Stimulated activated effector memory CD8-positive, alpha-beta T cell treated with anti-CD3 and anti-CD28 coated beads, Interleukin-12 subunit alpha, Interleukin-12 subunit beta, amount 100 ng/mL, for 72 hours (primary cell): ENCODE measurements around the gene DUS2.

Source experiments
- ATAC-seq: fragments of 150-1000 bp; cut with Tn5 transposase; 2 replicates; pipeline ENCODE4 v1.10.0; 2021
- DNase-seq, 2 donors: peaks; one replicate each; pipeline ENCODE4 v3.0.0; 2021 to 2022; ENCODE audit warnings: low spot score in 2 of 2
- H3K27ac Mint-ChIP-seq: one replicate; pipeline ENCODE4 v1.8.0; 2022; ENCODE audit warnings: mild to moderate bottlenecking, mixed read lengths
- H3K36me3 Mint-ChIP-seq: one replicate; pipeline ENCODE4 v1.8.0; 2022; ENCODE audit warnings: mild to moderate bottlenecking, mixed read lengths
- H3K4me1 Mint-ChIP-seq: one replicate; pipeline ENCODE4 v1.8.0; 2022; ENCODE audit warnings: mixed read lengths
- H3K4me3 Mint-ChIP-seq: one replicate; pipeline ENCODE4 v1.8.0; 2022; ENCODE audit warnings: mild to moderate bottlenecking, mixed read lengths
- H3K9me3 Mint-ChIP-seq: one replicate; pipeline ENCODE4 v1.8.0; 2022; ENCODE audit warnings: mixed read lengths

DUS2 gene

GRCh38 chr16:68075980-68076379 lies 52.9 kb downstream of the DUS2 start:
- ATAC-seq, result no peak
- Mint-ChIP-seq H3K9me3 (no peaks in the 10 kb centered on the region), H3K36me3 (peaks cover 79% of the 10 kb centered on the region), H3K4me3 (peak overlapping the region; percentile 63), H3K27ac (peak overlapping the region; percentile 90), H3K4me1 (peaks cover 83% of the 10 kb centered on the region)
- DNase-seq, result no peak

GRCh38 chr16:68076560-68076959 lies 53.5 kb downstream of the DUS2 start:
- Mint-ChIP-seq H3K4me1 (peaks cover 83% of the 10 kb centered on the region), H3K4me3 (no peak overlapping the region), H3K27ac (peak overlapping the region; percentile 90), H3K36me3 (peaks cover 73% of the 10 kb centered on the region), H3K9me3 (no peaks in the 10 kb centered on the region)
- DNase-seq (no peak), ATAC-seq (no peak)

- ATAC-seq (no peak), DNase-seq (no peak)
- H3K4me1 Mint-ChIP-seq, result peaks cover 86% of the 10 kb centered on the region
- no peaks in the 10 kb centered on the region for H3K9me3 Mint-ChIP-seq
- peak overlapping the region; percentile 80 for H3K4me3 Mint-ChIP-seq
- H3K36me3 Mint-ChIP-seq, result peaks cover 58% of the 10 kb centered on the region
- peak overlapping the region; percentile 84 for H3K27ac Mint-ChIP-seq
These were observed 55.0 kb downstream of the DUS2 start for GRCh38 chr16:68077866-68078700.

GRCh38 chr16:68078701-68079375 lies 55.8 kb downstream of the DUS2 start:
- Mint-ChIP-seq H3K9me3 (no peaks in the 10 kb centered on the region), H3K27ac (peak overlapping the region; percentile 84), H3K4me1 (peaks cover 89% of the 10 kb centered on the region), H3K36me3 (peaks cover 55% of the 10 kb centered on the region), H3K4me3 (peak overlapping the region; percentile 80)
- no peak for ATAC-seq
- peak in 1 of 2 donors; percentile 55 for DNase-seq

GRCh38 chr16:68079376-68079625 lies 56.2 kb downstream of the DUS2 start:
- Mint-ChIP-seq H3K4me3 (peak overlapping the region; percentile 80), H3K27ac (peak overlapping the region; percentile 84), H3K4me1 (peaks cover 89% of the 10 kb centered on the region), H3K9me3 (no peaks in the 10 kb centered on the region), H3K36me3 (peaks cover 51% of the 10 kb centered on the region)
- no peak for DNase-seq
- no peak for ATAC-seq

- no peaks in the 10 kb centered on the region for H3K9me3 Mint-ChIP-seq
- H3K4me3 Mint-ChIP-seq, result peak overlapping the region; percentile 80
- peak overlapping the region; percentile 84 for H3K27ac Mint-ChIP-seq
- peaks cover 46% of the 10 kb centered on the region for H3K36me3 Mint-ChIP-seq
- ATAC-seq (peak; percentile 67), DNase-seq (peak; percentile 64 to 88)
- H3K4me1 Mint-ChIP-seq, result peaks cover 84% of the 10 kb centered on the region
These were observed 56.7 kb downstream of the DUS2 start for GRCh38 chr16:68079626-68080344.

- DNase-seq, result no peak
- H3K36me3 Mint-ChIP-seq, result peaks cover 43% of the 10 kb centered on the region
- H3K27ac Mint-ChIP-seq, result peak overlapping the region; percentile 84
- H3K4me3 Mint-ChIP-seq, result peak overlapping the region; percentile 80
- no peaks in the 10 kb centered on the region for H3K9me3 Mint-ChIP-seq
- ATAC-seq, result peak; percentile 29
- H3K4me1 Mint-ChIP-seq, result peaks cover 70% of the 10 kb centered on the region
These were observed 59.0 kb downstream of the DUS2 start for GRCh38 chr16:68081861-68082628.

GRCh38 chr16:68082629-68083238 lies 59.6 kb downstream of the DUS2 start:
- no peak for ATAC-seq
- Mint-ChIP-seq H3K4me1 (peaks cover 70% of the 10 kb centered on the region), H3K4me3 (peak overlapping the region; percentile 80), H3K9me3 (no peaks in the 10 kb centered on the region), H3K27ac (peak overlapping the region; percentile 84), H3K36me3 (peaks cover 39% of the 10 kb centered on the region)
- no peak for DNase-seq

GRCh38 chr16:68083239-68083781 lies 60.2 kb downstream of the DUS2 start:
- DNase-seq, result no peak

GRCh38 chr16:68083861-68084503 lies 60.9 kb downstream of the DUS2 start:
- H3K36me3 Mint-ChIP-seq, result peaks cover 33% of the 10 kb centered on the region
- no peak for ATAC-seq
- H3K4me1 Mint-ChIP-seq, result peaks cover 62% of the 10 kb centered on the region

More at GRCh38 chr16:68083239-68083781, 60.2 kb downstream of the DUS2 start:
- H3K9me3 Mint-ChIP-seq, result no peaks in the 10 kb centered on the region
- no peak for ATAC-seq
- peaks cover 33% of the 10 kb centered on the region for H3K36me3 Mint-ChIP-seq
- peak overlapping the region; percentile 84 for H3K27ac Mint-ChIP-seq
- H3K4me1 Mint-ChIP-seq, result peaks cover 64% of the 10 kb centered on the region
- peak overlapping the region; percentile 80 for H3K4me3 Mint-ChIP-seq

GRCh38 chr16:68084504-68085258 lies 61.6 kb downstream of the DUS2 start:
- Mint-ChIP-seq H3K4me3 (peak overlapping the region; percentile 80), H3K4me1 (peaks cover 61% of the 10 kb centered on the region), H3K36me3 (peaks cover 28% of the 10 kb centered on the region), H3K9me3 (no peaks in the 10 kb centered on the region), H3K27ac (peak overlapping the region; percentile 84)
- DNase-seq (peak; percentile 81 to 97), ATAC-seq (peak; percentile 73)

More at GRCh38 chr16:68083861-68084503, 60.9 kb downstream of the DUS2 start:
- Mint-ChIP-seq H3K9me3 (no peaks in the 10 kb centered on the region), H3K27ac (peak overlapping the region; percentile 84), H3K4me3 (peak overlapping the region; percentile 80)
- DNase-seq, result no peak

GRCh38 chr16:68085259-68086071 lies 62.4 kb downstream of the DUS2 start, which contains the start of gene NFATC3:
NFATC3 (plus strand) TSS chr16:68085370; CDS start chr16:68085682, 312 bp downstream.
- Mint-ChIP-seq H3K4me1 (peaks cover 61% of the 10 kb centered on the region), H3K36me3 (peaks cover 20% of the 10 kb centered on the region), H3K9me3 (no peaks in the 10 kb centered on the region), H3K4me3 (peak within 1 kb of the TSS; percentile 80), H3K27ac (peak within 1 kb of the TSS; percentile 84)
- ATAC-seq, result peak; percentile 81
- DNase-seq, result peak in 1 of 2 donors; percentile 92
